ENCODE results near the gene RTKN2.

DNA sequence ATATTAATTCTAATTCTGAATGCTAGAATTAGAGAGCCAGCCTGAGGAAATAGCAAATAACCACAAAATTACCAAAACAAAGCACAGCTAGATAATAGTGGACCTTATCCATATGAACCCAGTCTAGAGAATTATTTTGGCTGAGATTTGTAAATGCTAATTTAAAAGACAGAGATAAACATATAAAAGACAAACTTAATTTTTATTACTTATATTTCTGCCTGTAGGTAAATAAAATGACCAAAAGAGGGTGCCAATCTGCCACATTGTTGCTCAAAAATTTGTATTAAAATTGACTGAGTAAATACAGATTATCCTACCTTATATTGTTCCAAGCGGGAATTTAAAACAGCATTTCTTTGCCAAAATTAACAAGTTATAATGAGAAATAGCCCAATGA, 20.2 kb downstream of the RTKN2 start:
- TF ChIP-seq CTCF (IDR thresholded peaks at IDR 0.05), result peak in 1 of 6 experiments; percentile 25
- TF ChIP-seq POLR2A (IDR thresholded peaks at IDR 0.05), result no peak

Measured in esophagus squamous epithelium (tissue), 4 donors.